ENCODE data around the gene GLB1L.
A peak's percentile ranks its signal among the peaks of the same experiment; 100 is the strongest.

The GLB1L gene

DNA sequence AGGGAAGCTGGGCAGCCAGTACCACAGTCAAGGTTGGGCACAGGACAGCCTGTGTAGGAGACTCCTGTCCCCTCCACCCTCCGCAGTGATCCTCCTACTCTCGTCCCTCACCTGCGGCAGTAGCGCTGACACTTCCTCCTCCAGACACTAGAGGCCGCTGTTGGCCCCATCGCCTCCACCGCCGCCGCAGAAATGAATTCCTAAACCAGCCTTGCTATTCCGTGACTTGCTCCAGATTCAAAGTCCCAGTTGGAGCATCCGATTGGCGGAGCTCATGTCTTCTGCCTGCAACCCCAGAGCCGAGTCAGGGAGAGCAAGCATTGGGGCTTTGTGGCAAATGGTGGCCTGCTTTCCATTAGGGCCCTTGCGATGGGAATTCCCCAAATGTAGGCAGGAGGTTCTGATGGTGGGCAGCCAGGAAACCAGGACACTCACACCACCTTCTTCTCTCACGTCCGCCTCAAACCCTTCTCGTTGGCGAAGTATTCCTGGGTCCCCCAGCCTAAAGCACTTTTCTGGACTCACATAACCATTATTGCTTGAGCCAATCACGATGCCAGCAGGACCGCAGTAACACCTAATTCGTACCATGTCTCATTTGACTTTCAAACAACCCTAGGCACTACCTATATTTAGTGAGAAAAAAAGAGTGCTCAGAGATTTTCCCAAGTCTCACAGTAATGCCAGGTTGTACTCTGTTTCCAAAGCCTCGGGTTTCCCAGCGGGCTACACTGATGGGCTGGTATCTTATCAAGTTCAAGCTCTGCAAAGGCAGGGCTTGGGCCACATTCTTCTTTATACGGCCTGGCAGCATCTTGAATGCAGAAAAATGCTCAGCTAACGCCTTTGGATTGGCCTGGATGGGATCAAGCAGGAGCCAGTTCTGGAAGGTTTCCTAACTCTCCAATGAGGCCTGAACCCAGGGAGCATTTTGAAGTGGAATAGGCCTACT lies 32.7 kb upstream of the GLB1L start:
- DNase-seq (ENCODE audit: low spot score) = peak; percentile 77
- in situ Hi-C loops (cut with MboI; ENCODE audit: low sequenced_read_pairs, unreplicated experiment) = loop anchor here (25.0 kb wide), 1 partner anchor 116 kb away; the partner anchor contains the start of genes NHEJ1 and SLC23A3
- TF ChIP-seq CTCF (IDR thresholded peaks at IDR 0.05; ENCODE audit: borderline replicate concordance, control extremely low read depth, extremely low read depth, insufficient read depth, missing control alignments) = peak; percentile 97

DNA sequence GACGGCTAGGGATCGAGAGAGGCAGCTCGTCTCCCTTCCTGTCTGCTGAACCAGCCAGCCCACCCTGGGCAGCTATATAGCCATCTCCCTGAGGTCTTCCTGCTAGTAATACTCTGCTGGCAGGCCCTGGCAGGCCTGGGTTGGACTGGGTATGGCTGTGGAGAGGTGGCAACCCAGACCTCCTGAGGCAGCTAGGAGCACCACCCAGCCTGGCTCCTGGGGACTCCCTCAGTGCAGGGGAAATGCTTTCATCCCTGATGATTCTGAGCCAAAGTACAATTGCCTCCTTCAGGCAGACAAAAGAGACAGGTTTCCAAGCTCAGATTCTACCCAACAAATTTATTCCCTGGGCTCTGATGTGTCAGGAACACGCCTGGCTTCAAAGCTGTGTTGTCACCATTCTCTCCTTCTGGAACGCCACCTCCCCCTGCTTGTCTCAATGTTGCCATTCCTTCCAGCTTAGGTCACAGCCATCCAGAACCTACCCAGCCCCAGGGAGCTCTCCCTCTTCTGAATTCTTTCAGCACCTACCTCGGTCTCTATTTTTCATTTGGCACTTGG lies 29.2 kb upstream of the GLB1L start:
- no peak for DNase-seq (ENCODE audit: low spot score)
- no peak for TF ChIP-seq CTCF (IDR thresholded peaks at IDR 0.05; ENCODE audit: borderline replicate concordance, control extremely low read depth, extremely low read depth, insufficient read depth, missing control alignments)
- in situ Hi-C loops (cut with MboI; ENCODE audit: low sequenced_read_pairs, unreplicated experiment) = no loop called here

DNA sequence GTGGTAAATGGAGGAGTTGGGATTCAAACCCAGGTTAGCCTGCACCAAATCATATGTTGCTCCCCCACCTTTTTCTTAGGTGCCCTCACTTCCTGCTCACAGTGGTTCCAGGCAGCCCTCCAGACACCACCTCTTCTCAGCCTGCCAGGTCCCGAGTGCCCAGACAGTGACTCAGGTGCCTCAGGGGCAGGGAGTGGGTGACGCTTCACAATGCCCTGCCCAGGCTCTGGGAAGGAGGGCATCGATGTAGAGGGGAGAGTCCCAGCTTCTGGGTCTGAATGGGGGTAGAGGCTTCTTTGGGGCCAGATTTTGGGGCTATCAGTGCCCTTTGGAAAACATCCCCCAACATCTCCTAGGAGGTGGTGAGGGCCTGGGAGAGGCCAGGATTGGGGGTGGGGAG lies 28.7 kb upstream of the GLB1L start:
- no peak for TF ChIP-seq CTCF (IDR thresholded peaks at IDR 0.05; ENCODE audit: borderline replicate concordance, control extremely low read depth, extremely low read depth, insufficient read depth, missing control alignments)
- no peak for DNase-seq (ENCODE audit: low spot score)
- in situ Hi-C loops (cut with MboI; ENCODE audit: low sequenced_read_pairs, unreplicated experiment) = no loop called here

GRCh38 chr2:219272995-219273394 lies 27.8 kb upstream of the GLB1L start:
- no peak for TF ChIP-seq CTCF (IDR thresholded peaks at IDR 0.05; ENCODE audit: borderline replicate concordance, control extremely low read depth, extremely low read depth, insufficient read depth, missing control alignments)
- DNase-seq (ENCODE audit: low spot score) = no peak
- in situ Hi-C loops (cut with MboI; ENCODE audit: low sequenced_read_pairs, unreplicated experiment) = no loop called here

GRCh38 chr2:219272356-219272755 lies 27.1 kb upstream of the GLB1L start:
- no peak for TF ChIP-seq CTCF (IDR thresholded peaks at IDR 0.05; ENCODE audit: borderline replicate concordance, control extremely low read depth, extremely low read depth, insufficient read depth, missing control alignments)
- DNase-seq (ENCODE audit: low spot score) = no peak
- in situ Hi-C loops (cut with MboI; ENCODE audit: low sequenced_read_pairs, unreplicated experiment) = no loop called here

DNA sequence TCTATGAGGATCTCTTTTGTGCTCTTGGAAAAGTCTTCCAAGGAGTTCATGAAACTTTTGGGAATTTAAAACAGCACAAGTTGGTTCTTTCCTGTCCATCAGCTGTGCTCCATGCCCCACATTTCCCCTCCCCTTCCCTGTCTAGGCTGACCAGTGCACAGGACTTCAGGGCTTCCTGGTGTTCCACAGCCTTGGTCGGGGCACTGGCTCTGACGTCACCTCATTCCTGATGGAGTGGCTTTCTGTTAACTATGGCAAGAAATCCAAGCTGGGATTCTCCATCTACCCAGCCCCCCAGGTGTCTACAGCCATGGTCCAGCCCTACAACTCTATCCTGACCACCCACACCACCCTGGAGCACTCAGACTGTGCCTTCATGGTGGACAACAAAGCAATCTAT lies 25.8 kb upstream of the GLB1L start:
- no peak for DNase-seq (ENCODE audit: low spot score)
- in situ Hi-C loops (cut with MboI; ENCODE audit: low sequenced_read_pairs, unreplicated experiment) = no loop called here
- TF ChIP-seq CTCF (IDR thresholded peaks at IDR 0.05; ENCODE audit: borderline replicate concordance, control extremely low read depth, extremely low read depth, insufficient read depth, missing control alignments) = no peak
